GM12878 (cell line): ENCODE data around the gene GRIK3. TPM values are rescaled to one million over a fixed set of nuclear protein-coding genes. Genes with fewer than 3 reads are reported as not detected.

ENCODE experiments used
- ATAC-seq: fragments of 200-7000 bp; cut with Tn5 transposase; 3 replicates; pipeline ENCODE4 v1.9.1; 2020; ENCODE audit warnings: mild to moderate bottlenecking, moderate library complexity
- BruUV-seq: library from RNA; stranded (reverse); fragments of 400-500 nt; replicated peaks from 2 replicates; lab custom pipeline; 2021; lab: Mats Ljungman, UMichigan
- CTCF ChIA-PET: fragments of 300-600 bp; sonication (Branson Sonifier 250); formaldehyde crosslinking; extraction: SDS; loops from one replicate; lab custom pipeline; 2021; ENCODE audit warnings: inconsistent platforms; lab: Yijun Ruan, JAX
- POLR2A ChIA-PET: fragments of 350-600 bp; formaldehyde crosslinking; extraction: SDS; loops from one replicate; lab custom pipeline; 2021; ENCODE audit warnings: inconsistent platforms; lab: Charles Lee
- RAD21 ChIA-PET: fragments of 300-600 bp; sonication (Branson Sonifier 250); formaldehyde crosslinking; loops from one replicate; lab custom pipeline; 2023; ENCODE audit warnings: antibody characterized with exemption; ENCODE audit not compliant: unreplicated experiment; lab: Charles Lee
- SMC1A ChIA-PET: fragments of 300-600 bp; sonication (Branson Sonifier 250); formaldehyde crosslinking; loops from one replicate; lab custom pipeline; 2023; ENCODE audit not compliant: unreplicated experiment, uncharacterized antibody; lab: Charles Lee
- DNase-seq: peaks from one replicate; pipeline ENCODE4 v3.0.0-alpha.2; 2011; ENCODE audit warnings: low read depth, low spot score
- FAIRE-seq: peaks from 3 replicates; lab custom pipeline; 2011; peaks lifted over from hg19 to GRCh38; lab: Jason Lieb, UNC
- H2AFZ ChIP-seq: 2 replicates; pipeline ENCODE4 v1.6.0; 2011; ENCODE audit warnings: low read depth, low read length, control low read depth; ENCODE audit not compliant: control insufficient read depth
- H3K27ac ChIP-seq: 2 replicates; pipeline ENCODE4 v1.5.1; 2011; ENCODE audit warnings: control low read depth; ENCODE audit not compliant: control insufficient read depth, insufficient read depth
- H3K27me3 ChIP-seq, 2 experiments: replicated peaks in 1 of 2; 2 replicates each; pipeline versions ENCODE4 v1.6.0 to v1.6.1; 2011; ENCODE audit warnings: low read length in 1 of 2; ENCODE audit not compliant: control insufficient read depth in 2 of 2, insufficient read depth in 2 of 2
- H3K36me3 ChIP-seq, 2 experiments: 2 replicates each; pipeline ENCODE4 v1.5.1; 2011; ENCODE audit warnings: low read length in 1 of 2; ENCODE audit not compliant: control insufficient read depth in 2 of 2, insufficient read depth in 2 of 2
- H3K4me1 ChIP-seq: 2 replicates; pipeline ENCODE4 v1.6.1; 2011; ENCODE audit warnings: mild to moderate bottlenecking, low read length, moderate library complexity, mixed read lengths; ENCODE audit not compliant: control insufficient read depth, insufficient read depth
- H3K4me2 ChIP-seq: 2 replicates; pipeline ENCODE4 v1.6.0; 2011; ENCODE audit warnings: control low read depth; ENCODE audit not compliant: control insufficient read depth, insufficient read depth
- H3K4me3 ChIP-seq: fragments of 200-600 bp; sonication (generic); 2 replicates; pipeline ENCODE4 v1.5.1; 2016
- H3K79me2 ChIP-seq: 2 replicates; pipeline ENCODE4 v1.6.0; 2011; ENCODE audit warnings: low read length; ENCODE audit not compliant: control insufficient read depth, insufficient read depth
- H3K9ac ChIP-seq: 2 replicates; pipeline ENCODE4 v1.8.0; 2011; ENCODE audit warnings: low read length, control low read depth, mixed read lengths; ENCODE audit not compliant: control insufficient read depth, insufficient read depth
- H3K9me3 ChIP-seq: replicated peaks from 3 replicates; pipeline ENCODE4 v1.5.1; 2011; ENCODE audit warnings: mild to moderate bottlenecking, low read length; ENCODE audit not compliant: control insufficient read depth, insufficient read depth
- H4K20me1 ChIP-seq: 2 replicates; pipeline ENCODE4 v1.6.0; 2011; ENCODE audit not compliant: control insufficient read depth, insufficient read depth
- ATF2 ChIP-seq: IDR thresholded peaks from 2 replicates; pipeline ENCODE4 v1.6.1; 2012; ENCODE audit warnings: low read length, inconsistent platforms
- CBX5 ChIP-seq: sonication (generic); IDR thresholded peaks from 2 replicates; pipeline ENCODE4 v1.6.1; 2016; ENCODE audit warnings: low read depth, moderate library complexity, mild to moderate bottlenecking, inconsistent platforms
- CEBPB ChIP-seq, 2 experiments: fragments of 150-350 bp in 1 of 2; IDR thresholded peaks; 2 replicates each; pipeline ENCODE4 v1.6.1; 2012 to 2014; ENCODE audit warnings: low read depth in 2 of 2, low read length in 2 of 2, borderline replicate concordance in 1 of 2, inconsistent platforms in 1 of 2
- ESRRA ChIP-seq: IDR thresholded peaks from 2 replicates; pipeline ENCODE4 v1.6.1; 2012; ENCODE audit warnings: mild to moderate bottlenecking, low read length, improper control_type of control experiment
- HDAC2 ChIP-seq: fragments of 200-600 bp; sonication (generic); IDR thresholded peaks from 2 replicates; pipeline ENCODE4 v1.6.1; 2017
- MAX ChIP-seq: IDR thresholded peaks from 2 replicates; pipeline ENCODE4 v1.6.1; 2012; ENCODE audit warnings: low read depth, low read length, improper control_type of control experiment
- MYB ChIP-seq: fragments of 150-350 bp; IDR thresholded peaks from 2 replicates; pipeline ENCODE4 v1.6.1; 2014; ENCODE audit warnings: mild to moderate bottlenecking, low read depth, low read length, borderline replicate concordance
- SMAD1 ChIP-seq: fragments of 450-650 bp; IDR thresholded peaks from 2 replicates; pipeline ENCODE4 v1.6.1; 2018; ENCODE audit warnings: mild to moderate bottlenecking, low read depth; ENCODE audit not compliant: partially characterized antibody
- SPI1 ChIP-seq: IDR thresholded peaks from 2 replicates; pipeline ENCODE4 v1.6.1; 2011; ENCODE audit warnings: low read depth, mild to moderate bottlenecking, low read length, moderate library complexity, borderline replicate concordance; ENCODE audit not compliant: insufficient read depth
- SREBF1 ChIP-seq: IDR thresholded peaks from 2 replicates; pipeline ENCODE4 v1.6.1; 2012; ENCODE audit warnings: mild to moderate bottlenecking, low read length
- TBL1XR1 ChIP-seq: IDR thresholded peaks from 2 replicates; pipeline ENCODE4 v1.6.1; 2012; ENCODE audit warnings: low read depth, low read length, improper control_type of control experiment
- ZNF622 ChIP-seq: fragments of 450-650 bp; IDR thresholded peaks from 2 replicates; pipeline ENCODE4 v1.6.1; 2017; ENCODE audit warnings: mild to moderate bottlenecking, inconsistent platforms
- in situ Hi-C: fragments of 300-500 bp; cut with MboI; formaldehyde crosslinking; loops from 9 replicates; pipeline ENCODE4 v1.14.3; 2018; ENCODE audit warnings: mixed read lengths
- intact Hi-C: fragments of 100-400 bp; cut with micrococcal nuclease; formaldehyde crosslinking; loops from one replicate; pipeline ENCODE4 v1.14.2; 2022; ENCODE audit not compliant: unreplicated experiment
- polyA plus RNA-seq, 11 experiments: library from polyadenylated mRNA; depleted of rRNA in 4 of 11; unstranded in 6 of 11; stranded (reverse) in 5 of 11; fragments of >200 nt; fragmentation: Nextera tagmentation in 4 of 11; fragmentation: Illumina TruSeq in 1 of 11; extraction: Ambion mirVana in 4 of 11; extraction: Trizol in 1 of 11; gene quantifications; 1 replicate in 1 of 11; 2 replicates in 10 of 11; pipeline versions ENCODE4 v1.2.1 to v1.2.3, GENCODE V29; 2011 to 2016; ENCODE audit warnings: inconsistent platforms in 2 of 11, missing spikeins in 2 of 11, low read depth in 1 of 11
- total RNA-seq, 4 experiments: library from RNA; depleted of rRNA in 3 of 4; stranded (reverse); fragments of >200 nt in 3 of 4; fragmentation: Illumina TruSeq in 1 of 4; extraction: Trizol in 1 of 4; gene quantifications; 2 replicates each; pipeline versions ENCODE4 v1.2.1 to v1.2.3, GENCODE V29; 2013 to 2021

GRIK3 gene
- total and polyA plus RNA-seq, 10 of the 15 experiments (the other 5 are each of a cell fraction or from before 2014, with no cell fraction given) = not detected

GRCh38 chr1:36789535-36789934 is 244.8 kb downstream of the GRIK3 start:
- no peak overlapping the region for H3K4me3 ChIP-seq
- H2AFZ ChIP-seq = no peak overlapping the region
- H3K27ac ChIP-seq = no peak overlapping the region
- ChIA-PET SMC1A (no interaction called here), CTCF (interaction anchor here (0.7 to 1.5 kb wide), 3 partner anchors 214 to 1899 kb away, joined by 3 to 4 read pairs (median 4); no protein-coding TSS in a partner anchor), POLR2A (no interaction called here), RAD21 (no interaction called here)
- no peak overlapping the region for H3K4me2 ChIP-seq
- H4K20me1 ChIP-seq = no peaks in the 10 kb centered on the region
- no peaks in the 10 kb centered on the region for H3K9me3 ChIP-seq
- ATAC-seq (no peak), FAIRE-seq (no peak), DNase-seq (no peak)
- H3K4me1 ChIP-seq = no peaks in the 10 kb centered on the region
- H3K9ac ChIP-seq = no peak overlapping the region
- intact Hi-C loops (no loop called here), in situ Hi-C loops (no loop called here)
- no TSS peak for BruUV-seq
- H3K79me2 ChIP-seq = no peaks in the 10 kb centered on the region
- H3K27me3 ChIP-seq = peaks cover 0 to 3% of the 10 kb centered on the region in 2 experiments; a peak in 2 of 4 replicates
- H3K36me3 ChIP-seq = no peaks in the 10 kb centered on the region
- TF ChIP-seq MYB (no peak), CBX5 (no peak), HDAC2 (no peak), CEBPB (IDR thresholded peaks at IDR 0.05; ENCODE audit: borderline replicate concordance in 1 of 2, low read depth in 2 of 2, low read length in 2 of 2) (no peak), ATF2 (no peak), MAX (no peak), ZNF622 (no peak), SREBF1 (no peak), TBL1XR1 (no peak), SMAD1 (no peak), ESRRA (no peak), SPI1 (no peak)
